Heart left ventricle (tissue), 13 donors: Measurements from ENCODE around the gene ZNF770.

Experiments
- POLR2A ChIP-seq, 2 donors: fragments of 450-650 bp; IDR thresholded peaks; one replicate each; pipeline ENCODE4 v1.6.1; 2017; ENCODE audit warnings: antibody characterized with exemption in 2 of 2, mild to moderate bottlenecking in 2 of 2, moderate library complexity in 2 of 2
- TF ChIP-seq, protein P1 (sequence below), 12 donors: fragments of 200-600 bp; sonication (generic) in 4 of 12; IDR thresholded peaks; one replicate each; pipeline versions ENCODE4 v1.5.0 to v1.8.0; 2018 to 2022; ENCODE audit warnings: antibody characterized with exemption in 12 of 12, mild to moderate bottlenecking in 5 of 12
- donor health status: ischemic (EF 13 %, LVEDD 7.1; RV severe dilation, severe dysfunction).
- donor health status: DM: no; HTN: yes; CAD: no.
- donor health status: DM: no; HTN: no; CAD: no.
- donor health status: ischemic (EF 25% LVEDD 6.9; RV normal size, moderate dysfunction).
- donor health status: ischemic (EF 25% LVEDD 5.7; RV mildly dilated, moderate dysfunction).
- donor health status: ischemic (EF 35%, LVEDD 5.7; RV mildly dilated, moderate dysfunction).
- donor health status: nonischemic (EF 11% LVEDD 7.7; RV severe dilation, severe dysfunction).
- donor health status: DM: yes; HTN: yes; CAD: no.
- donor health status: PGD.
- donor health status: ischemic (EF 29% LVEDD 5.4; RV normal size, mild dysfunction).
- donor health status: nonischemic (EF 23%, LVEDD 6.1; RV moderate dilation, normal function).

DNA sequence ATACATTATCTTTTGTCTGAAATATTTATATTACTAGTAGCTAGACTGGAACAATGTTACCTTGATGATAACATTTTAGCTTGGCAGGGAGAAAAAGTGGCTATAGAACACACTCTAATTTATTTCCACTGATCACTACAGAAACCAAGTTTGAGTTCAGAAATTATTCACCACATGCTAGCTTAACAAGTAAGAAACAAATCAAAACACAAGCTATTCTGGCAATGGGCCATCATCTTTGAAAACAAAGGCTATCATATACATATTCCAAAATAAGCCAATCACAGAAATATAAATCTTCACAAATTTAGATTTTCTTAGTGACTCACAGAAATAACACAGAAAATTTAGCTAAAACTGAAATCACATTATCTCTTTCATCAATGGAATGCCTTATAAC is 35.6 kb downstream of the ZNF770 start:
- TF ChIP-seq POLR2A (IDR thresholded peaks at IDR 0.05) = no peak
- TF ChIP-seq, protein P1, sequence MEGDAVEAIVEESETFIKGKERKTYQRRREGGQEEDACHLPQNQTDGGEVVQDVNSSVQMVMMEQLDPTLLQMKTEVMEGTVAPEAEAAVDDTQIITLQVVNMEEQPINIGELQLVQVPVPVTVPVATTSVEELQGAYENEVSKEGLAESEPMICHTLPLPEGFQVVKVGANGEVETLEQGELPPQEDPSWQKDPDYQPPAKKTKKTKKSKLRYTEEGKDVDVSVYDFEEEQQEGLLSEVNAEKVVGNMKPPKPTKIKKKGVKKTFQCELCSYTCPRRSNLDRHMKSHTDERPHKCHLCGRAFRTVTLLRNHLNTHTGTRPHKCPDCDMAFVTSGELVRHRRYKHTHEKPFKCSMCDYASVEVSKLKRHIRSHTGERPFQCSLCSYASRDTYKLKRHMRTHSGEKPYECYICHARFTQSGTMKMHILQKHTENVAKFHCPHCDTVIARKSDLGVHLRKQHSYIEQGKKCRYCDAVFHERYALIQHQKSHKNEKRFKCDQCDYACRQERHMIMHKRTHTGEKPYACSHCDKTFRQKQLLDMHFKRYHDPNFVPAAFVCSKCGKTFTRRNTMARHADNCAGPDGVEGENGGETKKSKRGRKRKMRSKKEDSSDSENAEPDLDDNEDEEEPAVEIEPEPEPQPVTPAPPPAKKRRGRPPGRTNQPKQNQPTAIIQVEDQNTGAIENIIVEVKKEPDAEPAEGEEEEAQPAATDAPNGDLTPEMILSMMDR (IDR thresholded peaks at IDR 0.05) = no peak
